Ishikawa (cell line): ENCODE results near the gene CAPRIN1.

Experiments
- CEBPB ChIP-seq: IDR thresholded peaks from 2 replicates; pipeline ENCODE4 v1.6.1; 2012
- CREB1 ChIP-seq: IDR thresholded peaks from 2 replicates; pipeline ENCODE4 v1.6.1; 2012; ENCODE audit warnings: low read depth
- EGR1 ChIP-seq: IDR thresholded peaks from 2 replicates; pipeline ENCODE4 v1.6.1; 2012
- EP300 ChIP-seq: IDR thresholded peaks from 2 replicates; pipeline ENCODE4 v1.6.1; 2012; ENCODE audit warnings: borderline replicate concordance
- FOXM1 ChIP-seq: IDR thresholded peaks from 2 replicates; pipeline ENCODE4 v1.6.1; 2012; ENCODE audit warnings: low read depth, borderline replicate concordance
- MAX ChIP-seq: IDR thresholded peaks from 2 replicates; pipeline ENCODE4 v1.6.1; 2012
- NFIC ChIP-seq: IDR thresholded peaks from 2 replicates; pipeline ENCODE4 v1.6.1; 2012
- RAD21 ChIP-seq: IDR thresholded peaks from 2 replicates; pipeline ENCODE4 v1.6.1; 2012; ENCODE audit warnings: low read depth
- TAF1 ChIP-seq: IDR thresholded peaks from 2 replicates; pipeline ENCODE4 v1.6.1; 2012; ENCODE audit warnings: low read depth, mild to moderate bottlenecking
- TCF12 ChIP-seq: IDR thresholded peaks from 2 replicates; pipeline ENCODE4 v1.6.1; 2012; ENCODE audit warnings: low read depth
- TEAD4 ChIP-seq: IDR thresholded peaks from 2 replicates; pipeline ENCODE4 v1.6.1; 2012
- USF1 ChIP-seq: IDR thresholded peaks from 2 replicates; pipeline ENCODE4 v1.6.1; 2012
- YY1 ChIP-seq: IDR thresholded peaks from 2 replicates; pipeline ENCODE4 v1.6.1; 2012; ENCODE audit warnings: low read depth
- ZBTB7A ChIP-seq: IDR thresholded peaks from 2 replicates; pipeline ENCODE4 v1.6.1; 2012; ENCODE audit warnings: low read depth
- TF ChIP-seq, protein P1 (sequence below): IDR thresholded peaks from 2 replicates; pipeline ENCODE4 v1.6.1; 2012; ENCODE audit warnings: low read depth, mild to moderate bottlenecking

CAPRIN1 gene

GRCh38 chr11:34134765-34135164 is 83.2 kb downstream of the CAPRIN1 start:
- TF ChIP-seq TCF12 (no peak), MAX (no peak), ZBTB7A (no peak), NFIC (no peak), TEAD4 (no peak), YY1 (no peak), USF1 (no peak), CREB1 (no peak), TAF1 (no peak), CEBPB (no peak), EGR1 (no peak), RAD21 (no peak), EP300 (no peak), FOXM1 (no peak)
- TF ChIP-seq, protein P1, sequence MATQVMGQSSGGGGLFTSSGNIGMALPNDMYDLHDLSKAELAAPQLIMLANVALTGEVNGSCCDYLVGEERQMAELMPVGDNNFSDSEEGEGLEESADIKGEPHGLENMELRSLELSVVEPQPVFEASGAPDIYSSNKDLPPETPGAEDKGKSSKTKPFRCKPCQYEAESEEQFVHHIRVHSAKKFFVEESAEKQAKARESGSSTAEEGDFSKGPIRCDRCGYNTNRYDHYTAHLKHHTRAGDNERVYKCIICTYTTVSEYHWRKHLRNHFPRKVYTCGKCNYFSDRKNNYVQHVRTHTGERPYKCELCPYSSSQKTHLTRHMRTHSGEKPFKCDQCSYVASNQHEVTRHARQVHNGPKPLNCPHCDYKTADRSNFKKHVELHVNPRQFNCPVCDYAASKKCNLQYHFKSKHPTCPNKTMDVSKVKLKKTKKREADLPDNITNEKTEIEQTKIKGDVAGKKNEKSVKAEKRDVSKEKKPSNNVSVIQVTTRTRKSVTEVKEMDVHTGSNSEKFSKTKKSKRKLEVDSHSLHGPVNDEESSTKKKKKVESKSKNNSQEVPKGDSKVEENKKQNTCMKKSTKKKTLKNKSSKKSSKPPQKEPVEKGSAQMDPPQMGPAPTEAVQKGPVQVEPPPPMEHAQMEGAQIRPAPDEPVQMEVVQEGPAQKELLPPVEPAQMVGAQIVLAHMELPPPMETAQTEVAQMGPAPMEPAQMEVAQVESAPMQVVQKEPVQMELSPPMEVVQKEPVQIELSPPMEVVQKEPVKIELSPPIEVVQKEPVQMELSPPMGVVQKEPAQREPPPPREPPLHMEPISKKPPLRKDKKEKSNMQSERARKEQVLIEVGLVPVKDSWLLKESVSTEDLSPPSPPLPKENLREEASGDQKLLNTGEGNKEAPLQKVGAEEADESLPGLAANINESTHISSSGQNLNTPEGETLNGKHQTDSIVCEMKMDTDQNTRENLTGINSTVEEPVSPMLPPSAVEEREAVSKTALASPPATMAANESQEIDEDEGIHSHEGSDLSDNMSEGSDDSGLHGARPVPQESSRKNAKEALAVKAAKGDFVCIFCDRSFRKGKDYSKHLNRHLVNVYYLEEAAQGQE = no peak

DNA sequence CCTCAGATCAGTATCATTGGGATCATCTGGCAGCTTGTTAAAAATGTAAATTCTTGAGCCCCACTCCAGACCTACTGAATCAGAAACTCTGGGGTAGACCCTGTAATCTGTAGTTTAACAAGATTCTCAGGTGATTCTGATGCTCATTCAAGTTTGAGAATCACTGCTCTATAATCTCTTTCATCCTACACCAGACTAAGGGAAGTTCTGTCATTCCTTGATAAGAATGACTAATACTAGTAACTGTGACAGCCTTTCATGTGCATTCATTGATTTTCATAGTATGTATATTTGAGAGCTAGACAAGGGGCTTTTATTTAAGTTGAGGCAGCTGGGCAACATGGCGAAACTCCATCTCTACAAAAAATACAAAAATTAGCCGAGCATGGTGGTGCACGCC is 83.9 kb downstream of the CAPRIN1 start:
- TF ChIP-seq NFIC = no peak
- no peak for TF ChIP-seq TEAD4
- TF ChIP-seq YY1 = no peak
- no peak for TF ChIP-seq ZBTB7A
- no peak for TF ChIP-seq EGR1
- TF ChIP-seq MAX = no peak
- no peak for TF ChIP-seq EP300
- no peak for TF ChIP-seq RAD21
- no peak for TF ChIP-seq FOXM1
- TF ChIP-seq USF1 = no peak

DNA sequence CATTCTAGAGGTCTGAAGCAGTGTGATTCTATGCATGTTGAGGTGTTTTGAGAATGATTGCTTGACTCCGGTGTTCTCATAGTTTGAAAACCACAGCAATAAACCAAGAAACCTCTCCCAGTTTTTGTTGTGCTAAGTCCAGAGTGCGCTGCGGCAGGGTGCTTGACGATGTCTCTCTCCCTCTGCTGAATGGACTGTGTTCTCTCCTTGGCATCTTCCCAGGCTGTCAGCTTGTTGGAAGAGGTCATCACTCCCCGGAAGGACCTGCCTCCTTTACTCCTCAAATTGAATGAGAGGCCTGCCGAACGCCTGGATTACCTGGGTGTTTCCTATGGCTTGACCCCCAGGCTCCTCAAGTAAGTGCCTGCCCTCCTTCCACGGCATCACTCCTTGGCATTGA is 84.9 kb downstream of the CAPRIN1 start:
- TF ChIP-seq, protein P1 = no peak
- no peak for TF ChIP-seq CREB1

- TF ChIP-seq TAF1 = no peak
- TF ChIP-seq CREB1 = no peak
- TF ChIP-seq NFIC = no peak
- TF ChIP-seq EP300 = no peak
- TF ChIP-seq FOXM1 = no peak
- TF ChIP-seq RAD21 = no peak
- TF ChIP-seq USF1 = no peak
- no peak for TF ChIP-seq TCF12
- no peak for TF ChIP-seq MAX
- TF ChIP-seq, protein P1 = no peak
- no peak for TF ChIP-seq YY1
- TF ChIP-seq TEAD4 = no peak
- no peak for TF ChIP-seq CEBPB
- no peak for TF ChIP-seq EGR1
- TF ChIP-seq ZBTB7A = no peak
Measured at GRCh38 chr11:34139346-34139745, 87.8 kb downstream of the CAPRIN1 start.
